K562 (cell line): ENCODE measurements around the gene FGG. TPM values are rescaled to one million over a fixed set of nuclear protein-coding genes. Genes with fewer than 3 reads are reported as not detected.

Experiments used
- CC2D1A ChIP-seq: fragments of 450-650 bp; IDR thresholded peaks from 2 replicates; pipeline ENCODE4 v1.6.1; 2017; ENCODE audit warnings: mild to moderate bottlenecking
- KAT8 ChIP-seq: fragments of 450-650 bp; IDR thresholded peaks from 2 replicates; pipeline ENCODE4 v1.6.1; 2016; ENCODE audit warnings: low read depth, mild to moderate bottlenecking
- MXI1 ChIP-seq: IDR thresholded peaks from 2 replicates; pipeline ENCODE4 v1.6.1; 2011; ENCODE audit warnings: low read depth, mild to moderate bottlenecking, improper control_type of control experiment, low read length
- PRDM10 ChIP-seq: fragments of 450-650 bp; IDR thresholded peaks from 2 replicates; pipeline ENCODE4 v1.6.1; 2018; ENCODE audit not compliant: partially characterized antibody
- TFE3 ChIP-seq: fragments of 450-650 bp; formaldehyde crosslinking; IDR thresholded peaks from 2 replicates; pipeline ENCODE4 v1.4.0; 2020; ENCODE audit warnings: mild to moderate bottlenecking, mixed read lengths
- VEZF1 ChIP-seq: fragments of 200-800 bp; sonication (Bioruptor generic); IDR thresholded peaks from 2 replicates; pipeline ENCODE4 v1.6.1; 2017; ENCODE audit warnings: missing genetic modification characterization, missing compliant biosample characterization
- ZBTB1 ChIP-seq: sonication (generic); formaldehyde crosslinking; IDR thresholded peaks from 2 replicates; pipeline ENCODE4 v1.8.1; 2023; ENCODE audit warnings: missing genetic modification reagents, low read depth, mild to moderate bottlenecking, borderline replicate concordance
- ZBTB33 ChIP-seq: sonication (generic); formaldehyde crosslinking; IDR thresholded peaks from 2 replicates; pipeline ENCODE4 v1.8.1; 2023; ENCODE audit warnings: mild to moderate bottlenecking, missing genetic modification reagents
- ZNF24 ChIP-seq: fragments of 450-650 bp; IDR thresholded peaks from 2 replicates; pipeline ENCODE4 v1.6.1; 2016
- ZNF398 ChIP-seq: fragments of 250-450 bp; sonication (Bioruptor Pico); IDR thresholded peaks from 2 replicates; pipeline ENCODE4 v1.8.0; 2021; ENCODE audit warnings: moderate library complexity, mild to moderate bottlenecking, inconsistent platforms
- ZNF592 ChIP-seq: fragments of 450-650 bp; IDR thresholded peaks from 2 replicates; pipeline ENCODE4 v1.6.1; 2017; ENCODE audit warnings: antibody characterized with exemption, mild to moderate bottlenecking
- ZNF764 ChIP-seq: fragments of 250-450 bp; sonication (Bioruptor Pico); IDR thresholded peaks from 2 replicates; pipeline ENCODE4 v1.4.0; 2020; ENCODE audit warnings: low read depth, mild to moderate bottlenecking, moderate library complexity
- polyA plus RNA-seq, 8 experiments: library from polyadenylated mRNA; depleted of rRNA in 4 of 8; stranded (reverse) in 5 of 8; unstranded in 3 of 8; fragments of >200 nt; fragmentation: Nextera tagmentation in 2 of 8; fragmentation: Illumina TruSeq in 1 of 8; extraction: Ambion mirVana in 2 of 8; extraction: Trizol in 1 of 8; gene quantifications; 2 replicates each; pipeline versions ENCODE4 v1.2.1 to v1.2.3, GENCODE V29; 2011 to 2014; ENCODE audit warnings: inconsistent platforms in 1 of 8, missing spikeins in 1 of 8
- total RNA-seq, 7 experiments: library from RNA; depleted of rRNA in 6 of 7; stranded (reverse); fragments of >200 nt in 6 of 7; fragmentation: Illumina TruSeq in 2 of 7; extraction: Trizol in 2 of 7; gene quantifications; 2 replicates each; pipeline versions ENCODE4 v1.2.1 to v1.2.3, GENCODE V29; 2011 to 2021; ENCODE audit warnings: low replicate concordance in 1 of 7

FGG gene
- total and polyA plus RNA-seq, 9 of the 15 experiments (the other 6 are each of a cell fraction or from before 2014, with no cell fraction given): 0.08 to 2.2 (median 0.33) TPM; not detected in 2

GRCh38 chr4:154640999-154641398 is 28.5 kb upstream of the FGG start (continued):
- TF ChIP-seq ZNF764 (CRISPR knock-in tag) (no peak), ZNF24 (no peak), ZNF398 (CRISPR knock-in tag) (no peak), CC2D1A (no peak), ZBTB1 (CRISPR knock-in tag) (no peak), PRDM10 (no peak), VEZF1 (CRISPR knock-in tag) (peak; percentile 31; the same call in 1 of the 2 replicates), ZNF592 (no peak), ZBTB33 (no peak), KAT8 (no peak), MXI1 (no peak), TFE3 (CRISPR knock-in tag) (no peak)
